Ovary (tissue), 9 donors: ENCODE data around the gene CFAP299. TPM values are rescaled to one million over a fixed set of nuclear protein-coding genes. Genes with fewer than 3 reads are reported as not detected.
"Not testable (repeated sequence)": the region's sequence is repeated elsewhere in the genome, so short reads cannot be mapped to it uniquely, and the experiment has no call there.

Source experiments
- DNase-seq, 5 donors: peaks; one replicate each; pipeline ENCODE4 v3.0.0-alpha.2; 2019 to 2020
- H3K27ac ChIP-seq, 2 donors: fragments of 200-600 bp; one replicate each; pipeline versions ENCODE4 v1.5.1 to v1.8.0; 2019 to 2022
- H3K27me3 ChIP-seq: fragments of 200-600 bp; one replicate; pipeline ENCODE4 v1.8.0; 2022
- H3K36me3 ChIP-seq: fragments of 200-600 bp; sonication (generic); one replicate; pipeline ENCODE4 v1.5.1; 2019
- H3K4me1 ChIP-seq: one replicate; pipeline ENCODE4 v1.8.1; 2013; ENCODE audit warnings: mild to moderate bottlenecking, moderate library complexity; ENCODE audit not compliant: insufficient read depth
- H3K4me3 ChIP-seq: fragments of 200-600 bp; sonication (generic); one replicate; pipeline ENCODE4 v1.5.1; 2017
- H3K9me3 ChIP-seq, 2 donors: fragments of 200-600 bp in 1 of 2; sonication (generic) in 1 of 2; one replicate each; pipeline versions ENCODE4 v1.5.1 to v1.8.1; 2013 to 2019; ENCODE audit warnings: mild to moderate bottlenecking in 1 of 2, moderate library complexity in 1 of 2
- EP300 ChIP-seq: sonication (generic); formaldehyde crosslinking; IDR thresholded peaks from one replicate; pipeline ENCODE4 v1.6.1; 2017; ENCODE audit warnings: antibody characterized with exemption
- POLR2A ChIP-seq: fragments of 450-650 bp; IDR thresholded peaks from one replicate; pipeline ENCODE4 v1.6.1; 2017; ENCODE audit warnings: antibody characterized with exemption, mild to moderate bottlenecking, moderate library complexity
- WGBS, 3 donors: extraction: QIAGEN DNeasy Blood & Tissue Kit in 1 of 3; methylation state at CpG; one replicate each; pipeline versions ENCODE4 v1.1.5 to v1.1.7; 2013 to 2017; 5-methylcytosine and 5-hydroxymethylcytosine counted together
- intact Hi-C, 4 donors: fragments of 100-400 bp; cut with DNase I; formaldehyde crosslinking; loops; one replicate each; pipeline versions ENCODE4 v1.11.0 to v1.15.1; 2022 to 2023
- polyA plus RNA-seq, 2 donors: library from polyadenylated mRNA; stranded (reverse); fragments of 200-250 nt in 1 of 2; fragments of 350-450 nt in 1 of 2; fragmentation: Illumina TruSeq in 1 of 2; extraction: RNeasy Lipid Tissue Mini Kit (QIAGEN cat#74804) in 1 of 2; gene quantifications; one replicate each; pipeline ENCODE4 v1.2.3, GENCODE V29; 2013 to 2014
- total RNA-seq, 7 donors: library from RNA; depleted of rRNA in 2 of 7; stranded (reverse); fragments of >200 nt in 2 of 7; fragmentation: NEBNext Ultra II Directional in 3 of 7; extraction: Animal tissue kit (Norgen Biotek cat#: 25700) in 3 of 7; gene quantifications; one replicate each; pipeline versions ENCODE4 v1.1.0 to v1.2.4, GENCODE V29; 2016 to 2023
- TF ChIP-seq, protein P1 (sequence below), 3 donors: fragments of 450-650 bp in 2 of 3; fragments of 200-600 bp in 1 of 3; IDR thresholded peaks; one replicate each; pipeline versions ENCODE4 v1.5.1 to v1.8.0; 2016 to 2022; ENCODE audit warnings: antibody characterized with exemption in 3 of 3, mild to moderate bottlenecking in 1 of 3
- donor health status: DM: no; HTN: no; CAD: no; lungs with moderate emphysema.
- donor health status: DM: no; HTN: no; CAD: no.
- donor health status: Bipolar disorder and iron deficiency.
- donor health status: DM: yes; HTN: yes; CAD: no.
- donor health status: DM: no; HTN: no; CAD: no.
- donor health status: DM: yes; HTN: yes; CAD: no.

Gene CFAP299
- total and polyA plus RNA-seq, 9 donors = 0.32 to 17.0 (median 0.97) TPM; not detected in 2

DNA sequence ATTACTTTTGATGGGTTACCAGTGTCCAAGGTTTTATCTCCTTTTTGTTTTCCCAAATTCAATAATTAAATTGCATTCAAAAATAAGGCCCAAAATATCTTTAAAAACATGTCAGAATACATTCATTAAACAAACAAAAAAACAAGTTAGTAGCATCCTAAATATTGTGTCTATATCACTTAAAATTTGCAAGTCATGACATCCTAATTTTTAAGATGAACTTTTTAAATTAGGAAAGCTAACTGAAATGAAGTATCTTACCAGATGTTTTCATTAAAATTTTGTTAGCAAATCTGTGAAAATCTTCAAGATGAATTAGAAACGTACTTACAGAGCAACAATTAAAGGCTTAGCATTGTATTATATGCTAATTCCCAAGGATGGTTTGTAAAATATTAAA is 962 bp upstream of the CFAP299 start:
- DNase-seq = no peak
- H3K9me3 ChIP-seq = no peaks in the 10 kb centered on the region
- no peak for TF ChIP-seq EP300
- TF ChIP-seq, protein P1, sequence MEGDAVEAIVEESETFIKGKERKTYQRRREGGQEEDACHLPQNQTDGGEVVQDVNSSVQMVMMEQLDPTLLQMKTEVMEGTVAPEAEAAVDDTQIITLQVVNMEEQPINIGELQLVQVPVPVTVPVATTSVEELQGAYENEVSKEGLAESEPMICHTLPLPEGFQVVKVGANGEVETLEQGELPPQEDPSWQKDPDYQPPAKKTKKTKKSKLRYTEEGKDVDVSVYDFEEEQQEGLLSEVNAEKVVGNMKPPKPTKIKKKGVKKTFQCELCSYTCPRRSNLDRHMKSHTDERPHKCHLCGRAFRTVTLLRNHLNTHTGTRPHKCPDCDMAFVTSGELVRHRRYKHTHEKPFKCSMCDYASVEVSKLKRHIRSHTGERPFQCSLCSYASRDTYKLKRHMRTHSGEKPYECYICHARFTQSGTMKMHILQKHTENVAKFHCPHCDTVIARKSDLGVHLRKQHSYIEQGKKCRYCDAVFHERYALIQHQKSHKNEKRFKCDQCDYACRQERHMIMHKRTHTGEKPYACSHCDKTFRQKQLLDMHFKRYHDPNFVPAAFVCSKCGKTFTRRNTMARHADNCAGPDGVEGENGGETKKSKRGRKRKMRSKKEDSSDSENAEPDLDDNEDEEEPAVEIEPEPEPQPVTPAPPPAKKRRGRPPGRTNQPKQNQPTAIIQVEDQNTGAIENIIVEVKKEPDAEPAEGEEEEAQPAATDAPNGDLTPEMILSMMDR (IDR thresholded peaks at IDR 0.05) = no peak
- TF ChIP-seq POLR2A = no peak
- H3K27ac ChIP-seq = no peak overlapping the region
- WGBS, 3 donors = 14 to 35% (median 14%) methylated on average over 1 of the region's 1 CpG
- H3K4me1 ChIP-seq = peaks cover 7% of the 10 kb centered on the region
- H3K36me3 ChIP-seq = no peaks in the 10 kb centered on the region
- intact Hi-C loops = no loop called here
- H3K4me3 ChIP-seq = no peak overlapping the region
- no peaks in the 10 kb centered on the region for H3K27me3 ChIP-seq

DNA sequence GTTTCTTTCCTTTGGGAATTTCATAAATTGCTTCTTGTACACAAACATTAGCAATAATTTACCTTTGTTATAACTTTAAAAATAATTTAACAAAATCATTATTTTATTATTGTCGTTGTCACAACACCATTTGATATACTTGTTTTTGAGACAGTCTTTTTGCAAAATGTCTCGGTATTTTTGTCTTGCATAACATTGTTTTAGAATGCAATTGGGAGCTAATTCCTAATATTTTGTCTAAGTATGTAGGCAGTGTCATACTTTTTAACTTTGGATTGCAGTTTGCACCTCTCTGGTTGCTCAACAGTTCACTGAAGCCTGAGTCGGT is 340 bp upstream of the CFAP299 start:
- Histone ChIP-seq H3K9me3 (no peaks in the 10 kb centered on the region), H3K27me3 (no peaks in the 10 kb centered on the region), H3K36me3 (no peaks in the 10 kb centered on the region), H3K27ac (no peak overlapping the region), H3K4me3 (peak overlapping the region; percentile 46), H3K4me1 (peaks cover 7% of the 10 kb centered on the region)
- TF ChIP-seq EP300 (no peak), POLR2A (no peak)
- TF ChIP-seq, protein P1 (IDR thresholded peaks at IDR 0.05) = no peak
- WGBS, 3 donors = 0 to 8% (median 1%) methylated on average over 3 of the region's 3 CpGs
- DNase-seq = no peak
- intact Hi-C loops = no loop called here

DNA sequence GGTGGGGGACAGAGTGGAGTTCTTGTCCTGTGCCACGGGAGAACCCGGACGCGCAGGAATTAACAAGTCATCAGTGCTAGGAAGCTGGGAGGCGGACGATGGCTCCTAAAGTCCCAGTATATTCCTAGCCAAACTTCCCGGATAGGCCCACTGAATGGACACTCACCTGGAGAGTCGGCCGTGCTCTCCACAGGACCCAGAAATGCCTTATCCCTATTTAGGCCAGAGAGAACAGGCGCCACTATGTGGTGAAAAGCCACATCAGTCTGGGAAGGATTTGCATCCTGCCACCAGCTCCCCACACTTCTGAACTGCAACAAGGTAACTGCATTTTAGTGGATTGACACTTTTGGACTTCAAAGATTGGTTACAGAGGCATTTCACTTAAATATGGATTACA is 1.1 kb downstream of the CFAP299 start:
- H3K27ac ChIP-seq = no peak overlapping the region
- no peaks in the 10 kb centered on the region for H3K36me3 ChIP-seq
- peaks cover 7% of the 10 kb centered on the region for H3K4me1 ChIP-seq
- H3K9me3 ChIP-seq = no peaks in the 10 kb centered on the region
- H3K27me3 ChIP-seq = no peaks in the 10 kb centered on the region
- intact Hi-C loops = no loop called here
- TF ChIP-seq, protein P1 (IDR thresholded peaks at IDR 0.05) = no peak
- DNase-seq = peak in 3 of 5 donors; percentile 13 to 19 (median 19)
- H3K4me3 ChIP-seq = no peak overlapping the region
- WGBS, 3 donors = 6 to 12% (median 9%) methylated on average over 10 of the region's 10 CpGs

DNA sequence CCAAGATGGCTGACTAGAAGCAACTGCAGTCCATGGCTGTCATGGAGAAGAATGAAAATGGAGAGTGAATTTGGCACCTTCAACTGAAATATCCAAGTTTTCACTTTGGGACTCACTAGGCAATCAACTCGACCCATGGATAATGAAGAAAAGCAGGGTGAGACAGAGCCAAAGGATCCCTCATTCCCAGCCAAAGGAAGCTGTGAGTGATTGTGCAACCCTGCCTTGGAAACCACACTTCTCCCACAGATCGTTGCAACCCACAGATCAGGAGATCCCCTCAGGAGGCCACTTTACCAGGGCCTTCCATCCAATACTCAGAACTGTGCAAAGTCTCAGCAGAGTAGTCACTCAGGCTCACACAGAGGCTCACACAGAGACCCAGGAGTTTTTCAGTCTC is 4.5 kb downstream of the CFAP299 start:
- H3K27me3 ChIP-seq = no peaks in the 10 kb centered on the region
- no peaks in the 10 kb centered on the region for H3K9me3 ChIP-seq
- no peaks in the 10 kb centered on the region for H3K36me3 ChIP-seq
- H3K4me3 ChIP-seq = no peak overlapping the region
- TF ChIP-seq POLR2A (no peak), EP300 (no peak)
- TF ChIP-seq, protein P1 (IDR thresholded peaks at IDR 0.05) = no peak
- 67 to 75% (median 73%) methylated on average over 2 of the region's 2 CpGs for WGBS, 3 donors
- intact Hi-C loops = no loop called here
- no peak for DNase-seq
- H3K4me1 ChIP-seq = peaks cover 2% of the 10 kb centered on the region
- no peak overlapping the region for H3K27ac ChIP-seq

DNA sequence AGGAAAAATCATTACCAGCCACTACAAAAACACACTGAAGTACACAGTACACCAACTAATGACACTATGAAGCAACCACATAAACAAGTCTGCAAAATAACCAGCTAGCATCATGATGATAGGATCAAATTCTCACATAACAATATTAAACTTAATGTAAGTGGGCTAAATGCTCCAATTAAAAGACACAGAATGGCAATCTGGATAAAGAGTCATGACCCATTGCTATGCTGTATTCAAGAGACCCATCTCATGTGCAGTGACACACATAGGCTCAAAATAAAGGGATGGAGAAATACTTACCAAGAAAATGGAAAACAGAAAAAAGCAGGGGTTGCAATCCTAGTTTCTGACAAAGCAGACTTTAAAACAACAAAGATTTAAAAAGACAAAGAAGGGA is 7.2 kb downstream of the CFAP299 start:
- H3K36me3 ChIP-seq, H3K27me3 ChIP-seq, H3K4me1 ChIP-seq, H3K4me3 ChIP-seq, H3K27ac ChIP-seq, intact Hi-C loops, H3K9me3 ChIP-seq, DNase-seq: not testable (repeated sequence)
